Panc1 (cell line): ENCODE results near the gene CNTLN.

Source experiments
- POLR2AphosphoS5 ChIP-seq: IDR thresholded peaks from 2 replicates; pipeline ENCODE4 v1.6.1; 2012; ENCODE audit warnings: mild to moderate bottlenecking, low read depth, low read length, moderate library complexity
- SIN3A ChIP-seq: IDR thresholded peaks from 2 replicates; pipeline ENCODE4 v1.6.1; 2012; ENCODE audit warnings: low read depth, mild to moderate bottlenecking, low read length, moderate library complexity, borderline replicate concordance; ENCODE audit not compliant: insufficient read depth
- TCF7L2 ChIP-seq: IDR thresholded peaks from 2 replicates; pipeline ENCODE4 v1.6.1; 2011; ENCODE audit warnings: mild to moderate bottlenecking, low read depth, low read length, inconsistent platforms
- TF ChIP-seq, protein P1 (sequence below): fragments of 450-650 bp; IDR thresholded peaks from 2 replicates; pipeline ENCODE4 v1.5.1; 2017; ENCODE audit warnings: mild to moderate bottlenecking
- TF ChIP-seq, protein P2 (sequence below), 2 experiments: IDR thresholded peaks; 2 replicates each; pipeline ENCODE4 v1.6.1; 2011 to 2012; ENCODE audit warnings: low read depth in 2 of 2, control low read depth in 1 of 2, low read length in 1 of 2, mild to moderate bottlenecking in 1 of 2, moderate library complexity in 1 of 2; ENCODE audit not compliant: insufficient read depth in 1 of 2

GRCh38 chr9:17453751-17454150 is 318.9 kb downstream of the CNTLN start:
- TF ChIP-seq, protein P1, sequence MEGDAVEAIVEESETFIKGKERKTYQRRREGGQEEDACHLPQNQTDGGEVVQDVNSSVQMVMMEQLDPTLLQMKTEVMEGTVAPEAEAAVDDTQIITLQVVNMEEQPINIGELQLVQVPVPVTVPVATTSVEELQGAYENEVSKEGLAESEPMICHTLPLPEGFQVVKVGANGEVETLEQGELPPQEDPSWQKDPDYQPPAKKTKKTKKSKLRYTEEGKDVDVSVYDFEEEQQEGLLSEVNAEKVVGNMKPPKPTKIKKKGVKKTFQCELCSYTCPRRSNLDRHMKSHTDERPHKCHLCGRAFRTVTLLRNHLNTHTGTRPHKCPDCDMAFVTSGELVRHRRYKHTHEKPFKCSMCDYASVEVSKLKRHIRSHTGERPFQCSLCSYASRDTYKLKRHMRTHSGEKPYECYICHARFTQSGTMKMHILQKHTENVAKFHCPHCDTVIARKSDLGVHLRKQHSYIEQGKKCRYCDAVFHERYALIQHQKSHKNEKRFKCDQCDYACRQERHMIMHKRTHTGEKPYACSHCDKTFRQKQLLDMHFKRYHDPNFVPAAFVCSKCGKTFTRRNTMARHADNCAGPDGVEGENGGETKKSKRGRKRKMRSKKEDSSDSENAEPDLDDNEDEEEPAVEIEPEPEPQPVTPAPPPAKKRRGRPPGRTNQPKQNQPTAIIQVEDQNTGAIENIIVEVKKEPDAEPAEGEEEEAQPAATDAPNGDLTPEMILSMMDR, result no peak
- no peak for TF ChIP-seq POLR2AphosphoS5
- no peak for TF ChIP-seq SIN3A
- TF ChIP-seq, protein P2, sequence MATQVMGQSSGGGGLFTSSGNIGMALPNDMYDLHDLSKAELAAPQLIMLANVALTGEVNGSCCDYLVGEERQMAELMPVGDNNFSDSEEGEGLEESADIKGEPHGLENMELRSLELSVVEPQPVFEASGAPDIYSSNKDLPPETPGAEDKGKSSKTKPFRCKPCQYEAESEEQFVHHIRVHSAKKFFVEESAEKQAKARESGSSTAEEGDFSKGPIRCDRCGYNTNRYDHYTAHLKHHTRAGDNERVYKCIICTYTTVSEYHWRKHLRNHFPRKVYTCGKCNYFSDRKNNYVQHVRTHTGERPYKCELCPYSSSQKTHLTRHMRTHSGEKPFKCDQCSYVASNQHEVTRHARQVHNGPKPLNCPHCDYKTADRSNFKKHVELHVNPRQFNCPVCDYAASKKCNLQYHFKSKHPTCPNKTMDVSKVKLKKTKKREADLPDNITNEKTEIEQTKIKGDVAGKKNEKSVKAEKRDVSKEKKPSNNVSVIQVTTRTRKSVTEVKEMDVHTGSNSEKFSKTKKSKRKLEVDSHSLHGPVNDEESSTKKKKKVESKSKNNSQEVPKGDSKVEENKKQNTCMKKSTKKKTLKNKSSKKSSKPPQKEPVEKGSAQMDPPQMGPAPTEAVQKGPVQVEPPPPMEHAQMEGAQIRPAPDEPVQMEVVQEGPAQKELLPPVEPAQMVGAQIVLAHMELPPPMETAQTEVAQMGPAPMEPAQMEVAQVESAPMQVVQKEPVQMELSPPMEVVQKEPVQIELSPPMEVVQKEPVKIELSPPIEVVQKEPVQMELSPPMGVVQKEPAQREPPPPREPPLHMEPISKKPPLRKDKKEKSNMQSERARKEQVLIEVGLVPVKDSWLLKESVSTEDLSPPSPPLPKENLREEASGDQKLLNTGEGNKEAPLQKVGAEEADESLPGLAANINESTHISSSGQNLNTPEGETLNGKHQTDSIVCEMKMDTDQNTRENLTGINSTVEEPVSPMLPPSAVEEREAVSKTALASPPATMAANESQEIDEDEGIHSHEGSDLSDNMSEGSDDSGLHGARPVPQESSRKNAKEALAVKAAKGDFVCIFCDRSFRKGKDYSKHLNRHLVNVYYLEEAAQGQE (IDR thresholded peaks at IDR 0.05; ENCODE audit: insufficient read depth in 1 of 2, low read depth in 2 of 2, low read length in 1 of 2), result no peak
- no peak for TF ChIP-seq TCF7L2
